HS-5 (cell line): ENCODE measurements around the gene RTP3.
"Not testable (repeated sequence)": the region's sequence is repeated elsewhere in the genome, so short reads cannot be mapped to it uniquely, and the experiment has no call there.

Source experiments
- DNase-seq: peaks from one replicate; pipeline ENCODE4 v3.0.0-alpha.2; 2012; ENCODE audit warnings: low read depth

Gene RTP3

GRCh38 chr3:46491089-46492070 lies 6.4 kb upstream of the RTP3 start:
- no peak for DNase-seq

- DNase-seq: no peak
Observed at GRCh38 chr3:46492890-46493547, 4.8 kb upstream of the RTP3 start.

- not testable (repeated sequence) for DNase-seq
Observed at GRCh38 chr3:46494491-46494890, 3.3 kb upstream of the RTP3 start.

DNA sequence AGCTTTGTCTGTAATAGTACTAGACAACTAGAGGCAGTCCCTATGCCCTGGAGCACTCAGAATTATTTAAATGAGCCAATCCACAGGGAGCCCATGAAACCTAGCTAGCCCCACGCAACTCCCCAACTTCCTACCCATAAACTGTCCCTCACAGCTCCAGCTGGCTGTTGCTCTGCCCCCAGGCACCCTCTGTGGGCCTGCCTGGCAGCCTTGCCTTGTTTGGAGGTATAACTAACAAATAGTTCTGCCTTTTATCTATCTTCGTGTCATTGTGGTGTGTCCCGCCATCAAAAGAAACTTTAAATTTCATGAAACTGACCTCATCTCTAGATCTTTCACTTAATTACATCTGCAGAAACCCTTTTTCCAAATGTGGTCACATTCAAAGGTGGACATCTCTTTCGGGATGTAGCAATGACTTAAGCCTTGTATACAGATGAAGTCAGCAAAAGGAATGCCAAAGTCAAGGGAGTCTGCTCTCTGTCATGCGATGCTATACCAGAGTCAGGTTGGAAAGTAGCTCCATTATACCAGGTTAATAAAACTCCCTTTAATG lies 1.8 kb upstream of the RTP3 start:
- no peak for DNase-seq

- no peak for DNase-seq
Observed at GRCh38 chr3:46496746-46497555, 825 bp upstream of the RTP3 start.

DNA sequence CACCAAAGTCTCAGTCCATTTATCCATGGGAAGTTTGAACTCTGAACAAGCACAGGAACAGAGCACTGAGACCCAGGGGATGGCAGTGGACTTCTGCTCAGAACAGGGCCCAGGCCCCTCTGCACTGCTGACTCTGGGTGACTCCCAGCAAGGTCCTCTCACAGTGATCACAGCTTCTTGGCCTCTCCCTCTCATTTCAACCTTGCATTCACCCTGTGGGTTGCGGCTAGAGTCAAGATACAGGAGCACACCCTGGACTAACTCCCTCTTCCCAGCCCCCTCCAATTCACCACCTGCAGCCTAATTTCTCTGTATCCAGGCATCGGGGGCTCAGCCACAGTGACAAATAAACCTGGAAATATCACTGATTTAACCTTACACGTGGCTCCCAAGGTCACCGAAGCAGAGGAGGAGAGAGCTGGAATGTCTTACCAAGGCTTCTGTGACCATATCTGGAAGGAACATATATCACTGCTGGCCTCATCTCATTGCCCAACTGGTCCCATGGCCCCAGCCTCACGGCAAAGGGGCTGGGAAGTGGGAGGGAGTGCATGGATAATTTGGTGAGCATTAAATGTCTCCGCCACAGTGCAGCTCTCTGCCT lies 1.2 kb downstream of the RTP3 start:
- DNase-seq: no peak

DNA sequence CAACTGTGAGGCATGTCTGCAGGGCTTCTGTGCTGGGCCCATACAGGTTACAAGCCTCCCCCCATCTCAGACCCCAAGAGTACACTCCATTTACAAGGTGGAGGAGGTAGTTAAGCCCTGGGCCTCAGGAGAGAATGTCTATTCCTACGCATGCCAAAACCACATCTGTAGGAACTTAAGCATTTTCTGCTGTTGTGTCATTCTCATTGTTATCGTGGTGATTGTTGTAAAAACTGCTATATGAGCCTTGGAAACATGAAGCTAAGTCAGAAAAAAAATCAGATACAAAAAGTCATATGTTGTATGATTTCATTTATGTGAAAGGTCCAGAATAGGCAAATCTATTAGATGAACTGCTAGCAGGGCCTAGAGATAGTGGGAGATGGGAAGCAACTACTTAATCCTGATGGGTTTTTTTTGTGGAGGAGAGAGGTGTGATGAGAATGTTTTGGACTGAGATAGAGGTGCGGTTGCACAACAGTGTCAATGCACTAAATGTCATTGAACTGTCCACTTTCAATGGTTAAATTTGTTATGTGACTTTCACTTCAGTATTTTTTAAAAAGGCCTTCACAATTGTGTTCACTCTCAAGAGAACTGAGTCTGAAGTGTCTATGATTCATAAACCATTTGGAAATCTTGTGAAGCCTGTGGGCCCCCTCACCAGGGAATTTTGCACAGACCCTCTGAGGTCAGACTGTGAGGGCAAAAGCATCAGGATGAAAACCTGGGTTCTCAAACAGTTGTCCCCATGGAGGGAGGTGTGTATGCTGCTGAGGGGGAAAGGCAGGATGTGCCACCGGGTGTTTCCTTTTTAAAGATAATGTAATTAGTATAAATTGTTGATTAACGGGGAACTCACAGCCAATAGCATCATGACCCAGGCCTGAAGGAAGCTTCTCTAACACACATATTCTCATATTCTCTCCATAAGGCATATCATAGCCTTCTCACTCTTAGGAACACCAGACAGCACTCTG lies 3.2 kb downstream of the RTP3 start:
- no peak for DNase-seq

- no peak for DNase-seq
Observed at GRCh38 chr3:46501702-46502101, 3.9 kb downstream of the RTP3 start.

- DNase-seq: no peak
Observed at GRCh38 chr3:46503200-46503874, 5.6 kb downstream of the RTP3 start.

DNA sequence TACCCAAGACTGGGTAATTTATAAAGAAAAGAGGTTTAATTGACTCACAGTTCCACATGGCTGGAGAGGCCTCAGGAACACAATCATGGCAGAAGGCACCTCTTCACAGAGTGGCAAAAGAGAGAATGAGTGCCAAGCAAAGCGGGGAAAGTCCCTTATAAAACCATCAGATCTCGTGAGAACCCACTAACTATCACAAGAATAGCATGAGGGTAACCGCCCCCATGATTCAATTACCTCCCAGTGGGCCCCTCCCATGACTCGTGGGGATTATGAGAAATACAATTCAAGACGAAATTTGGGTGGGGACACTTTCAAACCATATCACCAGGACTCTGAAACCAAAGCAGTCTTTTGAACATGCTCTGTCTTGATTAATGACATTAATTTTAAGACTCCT lies 7.0 kb downstream of the RTP3 start:
- DNase-seq: no peak

GRCh38 chr3:46505953-46506352 lies 8.2 kb downstream of the RTP3 start:
- DNase-seq: no peak

DNA sequence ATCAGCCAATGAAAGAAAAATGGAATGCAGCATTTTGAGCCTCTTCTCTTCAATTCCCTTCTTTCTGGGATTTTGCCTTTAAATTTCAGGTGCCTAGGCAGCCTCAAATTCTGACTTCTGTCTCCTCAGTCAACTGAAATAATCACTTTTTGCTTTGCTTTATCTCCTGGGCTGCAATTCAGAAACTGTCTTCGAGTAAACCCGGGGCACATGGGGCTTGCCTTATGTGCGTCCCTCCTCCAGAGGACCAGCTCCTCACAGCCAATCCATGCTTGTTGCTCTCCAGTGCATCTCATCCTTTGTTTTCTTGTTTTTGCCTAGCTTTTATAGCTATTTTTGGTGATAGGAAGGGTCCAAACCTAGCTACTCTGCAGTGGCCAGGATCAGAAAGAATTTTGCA lies 8.8 kb downstream of the RTP3 start:
- no peak for DNase-seq

DNA sequence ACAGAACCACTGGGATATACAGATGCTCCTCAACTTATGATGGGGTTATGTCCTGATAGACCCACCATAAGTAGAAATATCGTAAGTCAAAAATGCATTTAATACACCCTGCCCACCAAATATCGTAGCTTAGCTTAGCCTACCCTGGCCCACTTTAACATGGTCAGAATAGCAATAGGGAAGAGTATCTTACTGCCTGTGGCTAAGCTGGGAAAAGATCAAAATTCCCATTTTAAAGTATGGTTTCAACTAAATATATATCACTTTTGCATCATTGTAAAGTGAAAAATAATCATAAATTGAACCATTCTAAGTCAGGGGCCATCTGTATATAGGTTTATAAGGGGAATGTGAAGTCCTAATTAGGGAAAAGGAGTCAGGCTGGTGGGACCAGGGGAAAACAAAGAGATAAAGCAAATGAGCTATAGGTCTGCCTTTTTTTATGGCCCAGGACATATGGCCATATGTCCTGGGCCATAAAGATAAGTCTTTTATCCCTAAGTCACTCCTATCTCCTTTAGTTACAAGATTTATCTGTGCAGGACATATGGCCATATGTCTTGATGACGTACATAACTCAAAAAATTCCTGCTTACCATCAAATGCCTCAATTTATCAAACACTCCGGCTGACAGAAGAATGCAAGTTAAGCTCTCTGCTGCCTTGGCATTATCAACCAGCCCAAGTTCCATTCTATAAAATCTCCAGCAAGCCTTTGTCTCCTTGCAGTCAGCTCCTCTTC lies 11.2 kb downstream of the RTP3 start:
- no peak for DNase-seq

GRCh38 chr3:46509661-46510187 lies 11.9 kb downstream of the RTP3 start:
- no peak for DNase-seq

DNA sequence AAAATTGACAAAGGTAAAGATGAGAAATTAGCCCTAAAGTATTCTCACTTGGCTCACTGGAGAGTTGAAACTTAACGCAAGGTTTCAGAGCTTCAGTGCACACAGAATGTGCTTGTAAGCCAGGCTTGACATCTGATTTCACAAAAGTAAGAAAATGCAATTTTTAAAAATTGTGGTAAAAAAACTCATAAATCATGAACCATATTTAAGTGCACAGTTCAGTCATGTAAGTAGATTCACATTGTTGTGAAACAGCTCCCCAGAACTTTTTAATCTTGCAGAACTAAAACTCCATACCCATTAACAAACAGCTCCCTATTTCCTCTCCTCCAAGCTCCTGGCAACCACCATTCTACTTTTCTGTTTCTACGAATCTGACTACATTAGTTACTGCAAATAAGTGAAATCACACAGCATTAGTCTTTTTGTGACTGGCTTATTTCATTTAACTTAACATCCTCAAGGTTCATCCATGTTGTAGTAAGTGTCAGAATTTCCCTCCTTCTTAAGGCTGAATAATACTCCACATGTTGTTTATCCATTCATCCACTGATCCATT lies 14.5 kb downstream of the RTP3 start:
- no peak for DNase-seq

DNA sequence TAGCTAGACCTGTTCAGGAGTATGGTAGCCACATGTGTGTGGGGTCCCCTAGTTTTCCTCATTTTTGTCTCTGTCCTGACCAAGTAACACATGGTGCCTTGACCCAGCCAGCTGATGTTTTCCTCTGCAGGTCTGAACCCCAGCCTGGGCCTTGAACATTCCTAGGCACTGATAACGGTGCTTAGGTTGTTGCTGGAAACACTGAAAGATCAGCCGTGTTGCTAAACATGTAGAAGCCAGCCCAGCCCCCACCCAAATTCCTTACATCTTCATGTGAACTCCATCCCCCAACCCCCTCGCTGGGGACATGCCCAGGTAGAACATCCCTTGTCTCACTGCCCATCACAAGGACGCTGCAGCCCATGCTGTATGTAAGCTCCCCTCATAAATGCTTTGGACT lies 18.7 kb downstream of the RTP3 start:
- no peak for DNase-seq

- peak; percentile 91 for DNase-seq
Observed at GRCh38 chr3:46517016-46517783, 19.4 kb downstream of the RTP3 start.

GRCh38 chr3:46517784-46518181 lies 20.0 kb downstream of the RTP3 start:
- DNase-seq: no peak
